ENCODE results near the gene ENGASE. TPM values are rescaled to one million over a fixed set of nuclear protein-coding genes. Genes with fewer than 3 reads are reported as not detected.
A peak's percentile ranks its signal among the peaks of the same experiment; 100 is the strongest.

Gene ENGASE
- total RNA-seq, 2 donors from 2014 or later: 53.4 to 111 TPM

DNA sequence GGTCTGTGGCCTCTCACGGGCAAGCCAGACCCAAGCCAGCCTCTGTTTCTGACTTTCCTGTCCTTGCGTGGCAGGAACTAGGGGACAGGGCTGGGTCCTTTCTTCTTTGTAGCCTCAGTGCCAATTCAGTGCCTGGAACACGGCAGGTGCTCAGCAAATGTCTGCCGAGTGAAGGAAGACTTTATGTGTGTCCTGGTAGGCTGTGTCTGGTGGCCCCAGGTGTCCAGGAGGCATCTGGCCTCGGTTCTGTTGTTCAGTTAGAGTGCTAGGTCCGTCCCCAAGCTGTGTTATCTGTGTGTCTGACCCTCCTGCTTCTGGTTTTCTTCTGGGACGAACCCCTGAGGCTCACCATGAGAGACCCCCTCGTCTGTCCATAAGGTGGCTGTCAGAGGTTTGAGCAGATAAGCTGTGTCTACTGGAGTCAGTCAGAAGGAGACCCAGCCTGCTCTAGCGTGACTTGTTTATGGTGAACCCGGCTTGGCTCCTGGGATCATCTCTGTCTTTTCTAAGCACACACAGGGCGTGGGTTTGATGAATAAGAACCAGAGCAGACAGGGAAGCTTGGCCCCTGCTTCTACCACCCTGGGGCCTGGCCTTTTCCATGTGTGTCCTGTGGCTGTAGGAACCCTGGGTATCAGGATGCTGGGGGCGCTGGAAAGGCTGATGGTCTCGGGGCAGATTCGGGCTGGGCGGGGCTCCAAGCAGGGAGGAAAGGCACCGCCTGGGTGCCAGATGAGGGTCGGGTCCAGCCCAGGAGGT lies 39.3 kb downstream of the ENGASE start:
- no peak for DNase-seq
- Histone ChIP-seq H3K36me3 (no peaks in the 10 kb centered on the region), H3K4me1 (peaks cover 3% of the 10 kb centered on the region), H3K27ac (no peak overlapping the region), H3K4me3 (no peak overlapping the region), H3K27me3 (no peaks in the 10 kb centered on the region), H3K9ac (ENCODE audit: low read depth in 2 of 2, low read length in 2 of 2) (no peak overlapping the region), H3K9me3 (no peaks in the 10 kb centered on the region)
- intact Hi-C loops (cut with DNase I): no loop called here
- TF ChIP-seq, protein P1, sequence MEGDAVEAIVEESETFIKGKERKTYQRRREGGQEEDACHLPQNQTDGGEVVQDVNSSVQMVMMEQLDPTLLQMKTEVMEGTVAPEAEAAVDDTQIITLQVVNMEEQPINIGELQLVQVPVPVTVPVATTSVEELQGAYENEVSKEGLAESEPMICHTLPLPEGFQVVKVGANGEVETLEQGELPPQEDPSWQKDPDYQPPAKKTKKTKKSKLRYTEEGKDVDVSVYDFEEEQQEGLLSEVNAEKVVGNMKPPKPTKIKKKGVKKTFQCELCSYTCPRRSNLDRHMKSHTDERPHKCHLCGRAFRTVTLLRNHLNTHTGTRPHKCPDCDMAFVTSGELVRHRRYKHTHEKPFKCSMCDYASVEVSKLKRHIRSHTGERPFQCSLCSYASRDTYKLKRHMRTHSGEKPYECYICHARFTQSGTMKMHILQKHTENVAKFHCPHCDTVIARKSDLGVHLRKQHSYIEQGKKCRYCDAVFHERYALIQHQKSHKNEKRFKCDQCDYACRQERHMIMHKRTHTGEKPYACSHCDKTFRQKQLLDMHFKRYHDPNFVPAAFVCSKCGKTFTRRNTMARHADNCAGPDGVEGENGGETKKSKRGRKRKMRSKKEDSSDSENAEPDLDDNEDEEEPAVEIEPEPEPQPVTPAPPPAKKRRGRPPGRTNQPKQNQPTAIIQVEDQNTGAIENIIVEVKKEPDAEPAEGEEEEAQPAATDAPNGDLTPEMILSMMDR (IDR thresholded peaks at IDR 0.05): no peak

DNA sequence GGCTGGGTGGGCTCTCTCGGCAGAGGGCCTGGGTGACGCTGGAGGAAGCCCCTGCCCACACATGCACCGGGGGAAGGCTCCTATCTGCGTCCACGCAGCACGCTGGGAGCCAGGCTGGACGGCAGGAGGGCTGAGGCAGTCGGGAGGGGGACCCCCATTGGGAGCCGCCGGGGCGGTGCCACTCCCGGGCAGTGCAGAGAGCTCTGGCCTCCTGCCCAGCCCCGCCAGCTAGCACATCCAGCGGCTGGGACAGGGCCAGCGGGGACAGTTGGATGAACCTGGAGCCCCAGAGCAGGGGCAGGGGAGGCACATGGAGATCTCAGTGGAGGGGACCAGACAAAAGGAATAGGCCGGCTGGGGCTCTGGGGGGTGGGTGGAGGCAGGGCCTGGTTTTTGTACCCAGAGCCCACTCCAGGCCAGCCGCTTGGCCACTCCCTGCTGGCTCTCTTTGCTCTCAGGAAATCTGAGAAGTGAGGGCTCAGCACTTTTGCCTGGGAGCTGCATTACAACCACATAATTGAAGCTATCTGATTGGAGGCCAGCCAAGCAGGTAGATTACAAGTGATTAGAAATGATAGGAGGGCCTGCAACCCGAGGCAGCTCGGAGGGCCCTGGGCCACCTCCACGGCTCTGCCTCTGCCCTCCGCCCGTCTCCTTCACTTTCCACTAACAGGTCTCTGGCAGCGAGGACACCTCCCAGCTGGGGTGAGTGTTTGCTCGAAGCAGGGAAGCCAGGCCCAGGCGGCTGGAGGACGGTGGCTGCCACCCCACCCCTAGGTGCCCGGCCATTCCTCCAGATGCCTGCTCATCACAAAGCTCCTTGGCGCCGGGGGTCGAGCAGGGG lies 40.1 kb downstream of the ENGASE start:
- no peak overlapping the region for H3K27ac ChIP-seq

DNA sequence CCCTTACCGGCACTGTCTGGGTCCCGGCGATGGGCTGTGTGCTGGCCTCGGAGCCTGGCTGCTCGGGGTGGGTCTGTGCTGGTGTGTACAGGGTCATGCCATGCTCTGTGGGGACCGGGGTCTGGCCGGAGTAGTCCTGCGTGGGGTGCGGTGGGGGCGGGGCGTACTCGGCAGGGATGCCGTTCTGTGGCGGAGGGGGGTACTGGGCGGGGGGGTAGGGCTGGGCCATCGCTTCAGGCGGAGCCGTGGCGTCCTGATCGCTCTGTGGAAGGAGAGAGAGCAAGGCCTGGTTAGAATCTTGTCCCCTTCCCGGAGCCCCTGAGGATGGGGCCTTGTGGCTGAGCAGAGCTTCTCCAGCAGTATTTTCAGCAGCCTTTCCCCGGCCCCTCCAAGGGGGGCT lies 40.9 kb downstream of the ENGASE start:
- no peak overlapping the region for H3K27ac ChIP-seq
- no peaks in the 10 kb centered on the region for H3K27me3 ChIP-seq
- TF ChIP-seq, protein P1 (IDR thresholded peaks at IDR 0.05): no peak
- H3K4me1 ChIP-seq: peaks cover 3% of the 10 kb centered on the region
- no peak for DNase-seq
- no peaks in the 10 kb centered on the region for H3K36me3 ChIP-seq
- intact Hi-C loops (cut with DNase I): no loop called here
- no peaks in the 10 kb centered on the region for H3K9me3 ChIP-seq
- H3K9ac ChIP-seq (ENCODE audit: low read depth in 2 of 2, low read length in 2 of 2): no peak overlapping the region
- no peak overlapping the region for H3K4me3 ChIP-seq

More for the DNA sequence above, 40.1 kb downstream of the ENGASE start:
- Histone ChIP-seq H3K27me3 (no peaks in the 10 kb centered on the region), H3K4me3 (no peak overlapping the region), H3K9me3 (no peaks in the 10 kb centered on the region), H3K36me3 (no peaks in the 10 kb centered on the region), H3K4me1 (peaks cover 3% of the 10 kb centered on the region), H3K9ac (ENCODE audit: low read depth in 2 of 2, low read length in 2 of 2) (peak overlapping the region in 1 of 2 donors; percentile 12)
- TF ChIP-seq, protein P1 (IDR thresholded peaks at IDR 0.05): no peak
- intact Hi-C loops (cut with DNase I): no loop called here
- DNase-seq: peak; percentile 70

DNA sequence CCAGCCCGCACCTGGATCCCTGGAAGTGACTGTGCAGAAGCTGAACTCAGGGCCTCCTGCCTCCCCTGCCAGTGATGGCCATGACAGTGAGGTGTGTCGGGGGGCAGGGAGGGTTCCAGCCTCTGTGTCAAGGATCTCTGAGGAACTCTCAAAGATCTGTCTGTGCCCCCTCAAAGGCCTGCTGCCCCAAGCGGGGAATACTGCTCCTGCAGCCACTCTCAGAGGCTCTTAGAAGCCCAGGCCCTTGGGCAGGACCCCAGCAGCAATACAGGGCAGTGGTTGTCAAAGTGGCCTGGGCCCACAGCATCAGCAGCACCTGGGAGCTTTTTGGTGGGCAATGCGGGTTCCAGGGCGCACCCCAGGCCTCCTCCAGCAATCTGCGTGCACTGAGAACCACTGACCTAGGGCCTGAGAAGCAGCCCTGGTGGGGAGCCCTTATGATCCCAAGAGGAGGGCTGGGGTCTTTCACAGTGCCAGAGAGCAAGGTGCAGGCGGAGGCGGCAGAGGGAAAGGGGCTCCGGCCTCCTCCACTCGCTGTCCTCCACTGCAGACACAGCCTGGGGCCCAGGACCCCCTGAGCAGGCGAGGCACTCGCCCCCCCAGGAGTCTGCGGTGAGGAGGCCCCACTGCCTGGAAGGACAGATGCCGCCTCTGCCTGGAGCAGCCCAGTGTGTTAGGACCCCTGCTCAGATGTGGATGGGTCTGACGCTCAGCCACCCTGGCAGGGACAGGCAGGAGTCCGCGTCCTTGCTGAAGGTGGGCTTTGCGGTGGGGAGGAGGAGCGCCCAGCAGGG lies 42.1 kb downstream of the ENGASE start:
- intact Hi-C loops (cut with DNase I): no loop called here
- DNase-seq: no peak
- Histone ChIP-seq H3K27ac (no peak overlapping the region), H3K4me1 (peaks cover 3% of the 10 kb centered on the region), H3K4me3 (no peak overlapping the region), H3K27me3 (no peaks in the 10 kb centered on the region), H3K9me3 (no peaks in the 10 kb centered on the region), H3K36me3 (no peaks in the 10 kb centered on the region), H3K9ac (ENCODE audit: low read depth in 2 of 2, low read length in 2 of 2) (no peak overlapping the region)
- TF ChIP-seq, protein P1 (IDR thresholded peaks at IDR 0.05): no peak

DNA sequence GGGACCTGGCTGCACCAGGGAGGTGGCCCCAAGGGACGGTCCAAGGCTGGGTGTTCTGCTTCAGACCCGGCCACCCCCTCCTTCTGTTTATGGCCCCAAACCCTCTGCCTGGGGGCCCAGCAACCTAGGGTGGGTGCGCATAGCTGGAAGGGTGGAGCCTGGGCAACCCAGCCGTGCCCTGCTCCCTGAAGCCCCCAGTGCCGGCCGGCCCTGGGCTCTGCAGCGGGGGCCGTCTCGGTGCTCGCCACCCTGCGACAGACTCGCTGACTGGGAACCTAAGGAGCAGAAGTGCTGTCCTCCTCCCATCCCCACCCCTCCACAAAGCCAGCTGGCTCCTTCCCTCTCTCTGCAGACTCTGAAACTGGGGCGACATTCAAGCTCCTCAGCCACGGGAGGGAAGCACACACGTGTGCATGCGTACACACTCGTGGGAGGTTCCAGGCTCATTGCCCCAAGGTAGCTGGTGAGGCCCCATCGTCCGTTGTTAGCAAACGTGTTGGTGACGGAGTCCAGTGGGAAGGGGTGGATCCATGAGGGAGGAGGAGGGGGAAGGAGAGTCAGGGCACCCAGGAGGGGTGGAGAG lies 43.4 kb downstream of the ENGASE start:
- Histone ChIP-seq H3K36me3 (no peaks in the 10 kb centered on the region), H3K4me3 (no peak overlapping the region), H3K9ac (ENCODE audit: low read depth in 2 of 2, low read length in 2 of 2) (no peak overlapping the region), H3K27me3 (no peaks in the 10 kb centered on the region), H3K27ac (no peak overlapping the region), H3K4me1 (peaks cover 3% of the 10 kb centered on the region), H3K9me3 (no peaks in the 10 kb centered on the region)
- intact Hi-C loops (cut with DNase I): no loop called here
- no peak for DNase-seq
- TF ChIP-seq, protein P1 (IDR thresholded peaks at IDR 0.05): no peak

All from colonic mucosa (tissue), 4 donors.